CD8-positive, alpha-beta memory T cell (primary cell): Measurements from ENCODE around the gene COPS3. TPM values are rescaled to one million over a fixed set of nuclear protein-coding genes. Genes with fewer than 3 reads are reported as not detected.

ENCODE experiments used
- CTCF ChIA-PET: fragments of 350-600 bp; sonication (Branson Sonifier 250); formaldehyde crosslinking; loops from one replicate; lab custom pipeline; 2021; ENCODE audit warnings: antibody characterized with exemption; lab: Charles Lee
- POLR2A ChIA-PET: fragments of 350-600 bp; sonication (Branson Sonifier 250); formaldehyde crosslinking; loops from one replicate; lab custom pipeline; 2021; ENCODE audit warnings: antibody characterized with exemption; lab: Charles Lee
- DNase-seq, 5 donors: peaks; one replicate each; pipeline versions ENCODE4 v3.0.0 to v3.0.0-alpha.2; 2020 to 2022; ENCODE audit warnings: mixed read lengths in 1 of 5
- H3K27ac ChIP-seq: one replicate; pipeline ENCODE4 v1.7.0; 2013; ENCODE audit warnings: low read depth, mild to moderate bottlenecking, low read length, moderate library complexity
- H3K27me3 ChIP-seq: 2 replicates; pipeline ENCODE4 v1.7.0; 2013; ENCODE audit warnings: low read length, mild to moderate bottlenecking; ENCODE audit not compliant: insufficient read depth, poor library complexity, severe bottlenecking
- H3K36me3 ChIP-seq: 2 replicates; pipeline ENCODE4 v1.7.0; 2013; ENCODE audit warnings: mild to moderate bottlenecking, low read length, moderate library complexity; ENCODE audit not compliant: insufficient read depth
- H3K4me1 ChIP-seq: 2 replicates; pipeline ENCODE4 v1.7.0; 2013; ENCODE audit warnings: mild to moderate bottlenecking, low read length, moderate library complexity; ENCODE audit not compliant: insufficient read depth
- H3K4me3 ChIP-seq: 2 replicates; pipeline ENCODE4 v1.7.0; 2013; ENCODE audit warnings: mild to moderate bottlenecking, low read length
- H3K9me3 ChIP-seq: 2 replicates; pipeline ENCODE4 v1.7.0; 2013; ENCODE audit warnings: mild to moderate bottlenecking, low read length
- H3K27ac Mint-ChIP-seq, 8 donors: one replicate each; pipeline ENCODE4 v1.8.0; 2020 to 2021; ENCODE audit warnings: mixed read lengths in 8 of 8, mild to moderate bottlenecking in 6 of 8, inconsistent platforms in 3 of 8, moderate library complexity in 3 of 8
- H3K27me3 Mint-ChIP-seq, 2 donors: one replicate each; pipeline ENCODE4 v1.8.0; 2020 to 2021; ENCODE audit warnings: mixed read lengths in 2 of 2, mild to moderate bottlenecking in 1 of 2, moderate library complexity in 1 of 2
- H3K36me3 Mint-ChIP-seq, 3 donors: one replicate each; pipeline ENCODE4 v1.8.0; 2020 to 2021; ENCODE audit warnings: mixed read lengths in 3 of 3, inconsistent platforms in 1 of 3, mild to moderate bottlenecking in 1 of 3
- H3K4me1 Mint-ChIP-seq, 3 donors: one replicate each; pipeline ENCODE4 v1.8.0; 2020 to 2021; ENCODE audit warnings: mixed read lengths in 3 of 3, inconsistent platforms in 1 of 3, mild to moderate bottlenecking in 1 of 3
- H3K4me3 Mint-ChIP-seq, 7 donors: one replicate each; pipeline ENCODE4 v1.8.0; 2020 to 2021; ENCODE audit warnings: mixed read lengths in 7 of 7, mild to moderate bottlenecking in 6 of 7, moderate library complexity in 4 of 7, inconsistent platforms in 2 of 7
- H3K9me3 Mint-ChIP-seq, 5 donors: one replicate each; pipeline ENCODE4 v1.8.0; 2020 to 2022; ENCODE audit warnings: mixed read lengths in 5 of 5, mild to moderate bottlenecking in 3 of 5, moderate library complexity in 2 of 5, inconsistent platforms in 1 of 5
- polyA plus RNA-seq: library from polyadenylated mRNA; unstranded; fragments of 300-500 nt; fragmentation: Illumina TruSeq; gene quantifications from one replicate; pipeline ENCODE4 v1.2.3, GENCODE V29; 2021
- total RNA-seq, 2 experiments: library from RNA; stranded (reverse); gene quantifications; one replicate each; pipeline ENCODE4 v1.2.3, GENCODE V29; 2021

COPS3 gene
- total and polyA plus RNA-seq, 3 experiments from 2014 or later, result 86.3 to 137 (median 132) TPM

- Histone ChIP-seq H3K9me3 (no peaks in the 10 kb centered on the region), H3K4me3 (no peak overlapping the region), H3K4me1 (no peaks in the 10 kb centered on the region), H3K36me3 (peaks cover 35% of the 10 kb centered on the region), H3K27ac (no peak overlapping the region), H3K27me3 (no peaks in the 10 kb centered on the region)
- Mint-ChIP-seq H3K4me1 (peaks cover 0 to 6% (median 4%) of the 10 kb centered on the region in 3 donors), H3K36me3 (peaks cover 5 to 70% (median 13%) of the 10 kb centered on the region in 3 donors), H3K27ac (peak overlapping the region in 2 of 8 donors; percentile 60 to 92), H3K27me3 (no peaks in the 10 kb centered on the region), H3K9me3 (no peaks in the 10 kb centered on the region), H3K4me3 (no peak overlapping the region)
- ChIA-PET CTCF (interaction anchor here (2.0 kb wide), 1 partner anchor 20 kb away, joined by 4 read pairs; no protein-coding TSS in a partner anchor), POLR2A (no interaction called here)
- no peak for DNase-seq
Measured at GRCh38 chr17:17253406-17253805, 27.6 kb downstream of the COPS3 start.

DNA sequence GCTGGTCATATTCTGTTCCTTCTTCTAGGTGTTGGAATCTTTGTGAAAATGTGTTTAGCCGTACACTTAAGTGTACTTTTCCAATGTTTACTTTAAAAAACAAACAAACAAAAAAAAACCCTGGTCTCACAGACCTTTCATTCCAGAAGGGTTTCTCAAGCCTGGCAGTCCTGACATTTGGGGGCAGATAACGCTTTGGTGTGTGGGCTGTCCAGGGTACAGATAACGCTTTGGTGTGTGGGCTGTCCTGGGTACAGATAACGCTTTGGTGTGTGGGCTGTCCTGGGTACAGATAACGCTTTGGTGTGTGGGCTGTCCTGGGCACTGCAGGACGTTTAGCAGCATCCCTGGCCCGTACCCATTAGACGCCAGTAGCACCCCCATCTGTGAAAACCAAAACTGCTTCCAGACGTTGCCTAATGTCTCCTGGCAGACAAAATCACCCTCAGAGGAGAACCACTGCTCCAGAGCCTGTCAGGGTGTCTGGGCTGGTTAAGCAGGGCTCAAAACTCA, 28.8 kb downstream of the COPS3 start:
- POLR2A ChIA-PET, result no interaction called here
- Histone ChIP-seq H3K4me3 (no peak overlapping the region), H3K27ac (no peak overlapping the region), H3K36me3 (peaks cover 33% of the 10 kb centered on the region), H3K27me3 (no peaks in the 10 kb centered on the region), H3K4me1 (no peaks in the 10 kb centered on the region), H3K9me3 (no peaks in the 10 kb centered on the region)
- Mint-ChIP-seq H3K27me3 (no peaks in the 10 kb centered on the region), H3K36me3 (peaks cover 5 to 73% (median 12%) of the 10 kb centered on the region in 3 donors), H3K4me3 (no peak overlapping the region), H3K27ac (no peak overlapping the region), H3K4me1 (peaks cover 0 to 6% (median 4%) of the 10 kb centered on the region in 3 donors), H3K9me3 (no peaks in the 10 kb centered on the region)
- no peak for DNase-seq
- CTCF ChIA-PET, result interaction anchor here (2.0 kb wide), 1 partner anchor 21 kb away, joined by 4 read pairs; no protein-coding TSS in a partner anchor

- H3K9me3 Mint-ChIP-seq, result no peaks in the 10 kb centered on the region
- H3K4me1 Mint-ChIP-seq, result no peaks in the 10 kb centered on the region
- Histone ChIP-seq H3K4me3 (no peak overlapping the region), H3K27ac (no peak overlapping the region), H3K36me3 (peaks cover 23% of the 10 kb centered on the region), H3K9me3 (no peaks in the 10 kb centered on the region), H3K4me1 (no peaks in the 10 kb centered on the region), H3K27me3 (no peaks in the 10 kb centered on the region)
- no peak overlapping the region for H3K4me3 Mint-ChIP-seq
- peak overlapping the region in 4 of 8 donors; percentile 17 to 71 (median 28) for H3K27ac Mint-ChIP-seq
- no peak for DNase-seq
- H3K27me3 Mint-ChIP-seq, result no peaks in the 10 kb centered on the region
- ChIA-PET CTCF (no interaction called here), POLR2A (no interaction called here)
- peaks cover 0 to 45% (median 8%) of the 10 kb centered on the region in 3 donors for H3K36me3 Mint-ChIP-seq
Measured at GRCh38 chr17:17246879-17247278, 34.2 kb downstream of the COPS3 start.

DNA sequence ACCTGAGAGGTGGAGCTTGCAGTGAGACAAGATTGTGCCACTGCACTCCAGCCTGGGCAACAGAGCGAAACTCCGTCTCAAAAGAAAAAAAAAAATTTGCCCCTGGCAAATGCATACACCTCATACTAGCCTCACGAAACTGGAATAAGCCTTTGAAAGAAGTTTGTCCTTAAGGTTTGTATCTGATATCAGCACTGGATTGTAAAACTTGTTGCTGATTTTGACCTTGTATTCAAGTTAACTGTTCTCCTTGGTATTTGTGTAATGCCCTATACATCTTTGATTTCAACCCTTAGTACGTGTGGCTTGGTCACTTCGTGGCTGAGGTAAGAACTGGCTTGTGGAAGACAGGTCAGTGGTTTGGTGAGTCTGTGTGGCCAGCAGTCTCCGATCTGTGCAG, 37.9 kb downstream of the COPS3 start:
- H3K4me1 ChIP-seq, result no peaks in the 10 kb centered on the region
- CTCF ChIA-PET, result no interaction called here
- Mint-ChIP-seq H3K9me3 (no peaks in the 10 kb centered on the region), H3K36me3 (peaks cover 0 to 24% (median 4%) of the 10 kb centered on the region in 3 donors), H3K4me3 (peak overlapping the region in 1 of 7 donors; percentile 46), H3K27ac (no peak overlapping the region), H3K27me3 (no peaks in the 10 kb centered on the region), H3K4me1 (peaks cover 2 to 7% (median 2%) of the 10 kb centered on the region in 3 donors)
- no peaks in the 10 kb centered on the region for H3K27me3 ChIP-seq
- H3K36me3 ChIP-seq, result peaks cover 10% of the 10 kb centered on the region
- POLR2A ChIA-PET, result no interaction called here
- no peaks in the 10 kb centered on the region for H3K9me3 ChIP-seq
- DNase-seq, result no peak
- no peak overlapping the region for H3K27ac ChIP-seq
- no peak overlapping the region for H3K4me3 ChIP-seq

- Histone ChIP-seq H3K27me3 (no peaks in the 10 kb centered on the region), H3K9me3 (no peaks in the 10 kb centered on the region), H3K36me3 (peaks cover 10% of the 10 kb centered on the region), H3K27ac (no peak overlapping the region), H3K4me3 (no peak overlapping the region), H3K4me1 (no peaks in the 10 kb centered on the region)
- POLR2A ChIA-PET, result no interaction called here
- DNase-seq, result no peak
- CTCF ChIA-PET, result no interaction called here
- Mint-ChIP-seq H3K27me3 (peaks cover 0 to 3% of the 10 kb centered on the region in 2 donors), H3K27ac (peak overlapping the region in 2 of 8 donors; percentile 12 to 54), H3K9me3 (no peaks in the 10 kb centered on the region), H3K4me3 (no peak overlapping the region), H3K4me1 (peaks cover 4 to 12% (median 5%) of the 10 kb centered on the region in 3 donors), H3K36me3 (peaks cover 0 to 18% (median under 1%) of the 10 kb centered on the region in 3 donors)
Measured at GRCh38 chr17:17242246-17242645, 38.8 kb downstream of the COPS3 start.

GRCh38 chr17:17241656-17242055, 39.4 kb downstream of the COPS3 start:
- ChIA-PET POLR2A (no interaction called here), CTCF (no interaction called here)
- peaks cover 0 to 4% of the 10 kb centered on the region in 2 donors for H3K27me3 Mint-ChIP-seq
- peaks cover 4 to 14% (median 6%) of the 10 kb centered on the region in 3 donors for H3K4me1 Mint-ChIP-seq
- H3K27ac Mint-ChIP-seq, result no peak overlapping the region
- Histone ChIP-seq H3K36me3 (peaks cover 4% of the 10 kb centered on the region), H3K4me3 (no peak overlapping the region), H3K4me1 (no peaks in the 10 kb centered on the region), H3K27ac (no peak overlapping the region), H3K27me3 (no peaks in the 10 kb centered on the region), H3K9me3 (no peaks in the 10 kb centered on the region)
- H3K9me3 Mint-ChIP-seq, result no peaks in the 10 kb centered on the region
- no peak for DNase-seq
- peak overlapping the region in 1 of 7 donors; percentile 67 for H3K4me3 Mint-ChIP-seq
- H3K36me3 Mint-ChIP-seq, result peaks cover 0 to 18% (median 0%) of the 10 kb centered on the region in 3 donors

- no peak overlapping the region for H3K4me3 ChIP-seq
- peaks cover 20 to 30% (median 22%) of the 10 kb centered on the region in 3 donors for H3K4me1 Mint-ChIP-seq
- peaks cover 14% of the 10 kb centered on the region for H3K4me1 ChIP-seq
- H3K27ac Mint-ChIP-seq, result peak overlapping the region in 1 of 8 donors; percentile 99
- H3K36me3 ChIP-seq, result no peaks in the 10 kb centered on the region
- no peaks in the 10 kb centered on the region for H3K27me3 ChIP-seq
- ChIA-PET CTCF (no interaction called here), POLR2A (no interaction called here)
- peak overlapping the region in 4 of 7 donors; percentile 23 to 98 (median 94) for H3K4me3 Mint-ChIP-seq
- H3K36me3 Mint-ChIP-seq, result peaks cover 0 to 14% (median 0%) of the 10 kb centered on the region in 3 donors
- H3K27me3 Mint-ChIP-seq, result peaks cover 0 to 4% of the 10 kb centered on the region in 2 donors
- no peaks in the 10 kb centered on the region for H3K9me3 Mint-ChIP-seq
- no peak for DNase-seq
- no peaks in the 10 kb centered on the region for H3K9me3 ChIP-seq
- no peak overlapping the region for H3K27ac ChIP-seq
Measured at GRCh38 chr17:17239832-17240231, 41.2 kb downstream of the COPS3 start.

- H3K4me3 Mint-ChIP-seq, result peak within 1 kb of the TSS; percentile 90 to 98 (median 96)
- no peaks in the 10 kb centered on the region for H3K27me3 ChIP-seq
- peak within 1 kb of the TSS; percentile 92 for H3K4me3 ChIP-seq
- peaks cover 0 to 4% of the 10 kb centered on the region in 2 donors for H3K27me3 Mint-ChIP-seq
- no peaks in the 10 kb centered on the region for H3K9me3 Mint-ChIP-seq
- H3K4me1 ChIP-seq, result peaks cover 14% of the 10 kb centered on the region
- no peaks in the 10 kb centered on the region for H3K9me3 ChIP-seq
- peak within 1 kb of the TSS; percentile 99 for H3K27ac ChIP-seq
- peak within 1 kb of the TSS; percentile 97 to 99 (median 99) for H3K27ac Mint-ChIP-seq
- no peaks in the 10 kb centered on the region for H3K36me3 ChIP-seq
- peaks cover 0 to 20% (median 0%) of the 10 kb centered on the region in 3 donors for H3K36me3 Mint-ChIP-seq
- DNase-seq, result peak; percentile 89 to 92 (median 90)
- H3K4me1 Mint-ChIP-seq, result peaks cover 20 to 40% (median 22%) of the 10 kb centered on the region in 3 donors
- POLR2A ChIA-PET, result interaction anchor here (0.7 to 1.3 kb wide), 6 partner anchors 44 to 118 kb away, joined by 3 to 6 read pairs (median 4); partner anchors contain the start of gene COPS3
- CTCF ChIA-PET, result interaction anchor here (1.0 to 2.0 kb wide), 3 partner anchors 42 to 95 kb away, joined by 3 to 4 read pairs (median 3); partner anchors contain the start of gene COPS3
Measured at GRCh38 chr17:17237026-17237799, 43.8 kb downstream of the COPS3 start, which contains the start of gene FLCN. Gene FLCN (minus strand): TSS chr17:17237168. CDS start chr17:17228137, 9,031 bp downstream.
